Measurements from ENCODE around the gene ZIC5.

ZIC5 gene

GRCh38 chr13:99930925-99931324 lies 40.6 kb downstream of the ZIC5 start:
- DNase-seq (ENCODE audit: low spot score): no peak

- DNase-seq (ENCODE audit: low spot score): no peak
Measured at GRCh38 chr13:99929866-99930265, 41.7 kb downstream of the ZIC5 start.

- no peak for DNase-seq (ENCODE audit: low spot score)
Measured at GRCh38 chr13:99926014-99926731, 45.4 kb downstream of the ZIC5 start.

GRCh38 chr13:99923877-99924582 lies 47.5 kb downstream of the ZIC5 start:
- DNase-seq (ENCODE audit: low spot score): no peak

GRCh38 chr13:99922631-99923404 lies 48.7 kb downstream of the ZIC5 start:
- no peak for DNase-seq (ENCODE audit: low spot score)

GRCh38 chr13:99919132-99919531 lies 52.4 kb downstream of the ZIC5 start:
- no peak for DNase-seq (ENCODE audit: low spot score)

GRCh38 chr13:99916366-99917103 lies 55.0 kb downstream of the ZIC5 start:
- DNase-seq (ENCODE audit: low spot score): no peak

- DNase-seq (ENCODE audit: low spot score): no peak
Measured at GRCh38 chr13:99913167-99913566, 58.4 kb downstream of the ZIC5 start.
